ENCODE measurements around the gene PCDH10. TPM values are rescaled to one million over a fixed set of nuclear protein-coding genes. Genes with fewer than 3 reads are reported as not detected.

PCDH10 gene
- total and polyA plus RNA-seq, 10 of the 15 experiments (the other 5 are each of a cell fraction or from before 2014, with no cell fraction given): under 0.01 to 0.38 (median 0.02) TPM; not detected in 6

- in situ Hi-C loops (cut with MboI): loop anchor here (25.0 kb wide), 1 partner anchor 1800 kb away; no protein-coding TSS in a partner anchor
- H3K4me2 ChIP-seq (ENCODE audit: control insufficient read depth, insufficient read depth): no peak overlapping the region
- H3K27ac ChIP-seq (ENCODE audit: control insufficient read depth, insufficient read depth): no peak overlapping the region
- H3K9me3 ChIP-seq (replicated peaks; ENCODE audit: control insufficient read depth, insufficient read depth, low read length): no peaks in the 10 kb centered on the region
- no peak for TF ChIP-seq EED (IDR thresholded peaks at IDR 0.05; ENCODE audit: low read depth)
- BruUV-seq (replicated peaks): no TSS peak
- 5% methylated on average over 1 of the region's 1 CpG for WGBS (ENCODE audit: insufficient coverage, insufficient replicate concordance, low lambda C conversion rate, missing lambda C conversion rate)
- H3K4me1 ChIP-seq (ENCODE audit: control insufficient read depth, insufficient read depth, low read length): no peaks in the 10 kb centered on the region
- no peaks in the 10 kb centered on the region for H4K20me1 ChIP-seq (ENCODE audit: control insufficient read depth, insufficient read depth)
- SMC1A ChIA-PET (ENCODE audit: uncharacterized antibody, unreplicated experiment): interaction anchor here (1.8 kb wide), 1 partner anchor 9 kb away, joined by 6 read pairs; no protein-coding TSS in a partner anchor
- H3K27me3 ChIP-seq (replicated peaks in 1 of 2; ENCODE audit: control insufficient read depth in 2 of 2, insufficient read depth in 2 of 2, low read length in 1 of 2): no peaks in the 10 kb centered on the region
- FAIRE-seq (no peak), ATAC-seq (no peak), DNase-seq (ENCODE audit: low read depth, low spot score) (no peak)
- H3K79me2 ChIP-seq (ENCODE audit: control insufficient read depth, insufficient read depth, low read length): no peaks in the 10 kb centered on the region
- RAD21 ChIA-PET (ENCODE audit: unreplicated experiment): interaction anchor here (1.2 kb wide), 1 partner anchor 9 kb away, joined by 7 read pairs; no protein-coding TSS in a partner anchor
- no peaks in the 10 kb centered on the region for H3K36me3 ChIP-seq (ENCODE audit: control insufficient read depth in 2 of 2, insufficient read depth in 2 of 2, low read length in 1 of 2)
- H3K9ac ChIP-seq (ENCODE audit: control insufficient read depth, insufficient read depth, low read length): no peak overlapping the region
- H2AFZ ChIP-seq (ENCODE audit: control insufficient read depth, low read depth, low read length): no peak overlapping the region
- H3K4me3 ChIP-seq: no peak overlapping the region
- CTCF ChIA-PET: no interaction called here
- intact Hi-C loops (cut with micrococcal nuclease; ENCODE audit: unreplicated experiment): no loop called here
- POLR2A ChIA-PET: no interaction called here
Observed at GRCh38 chr4:133137571-133137970, 11.5 kb upstream of the PCDH10 start.

GRCh38 chr4:133143775-133144430 lies 5.2 kb upstream of the PCDH10 start:
- no TSS peak for BruUV-seq (replicated peaks)
- H3K4me2 ChIP-seq (ENCODE audit: control insufficient read depth, insufficient read depth): no peak overlapping the region
- H3K36me3 ChIP-seq (ENCODE audit: control insufficient read depth in 2 of 2, insufficient read depth in 2 of 2, low read length in 1 of 2): no peaks in the 10 kb centered on the region
- no peaks in the 10 kb centered on the region for H4K20me1 ChIP-seq (ENCODE audit: control insufficient read depth, insufficient read depth)
- ChIA-PET CTCF (interaction anchor here (0.7 to 2.0 kb wide), 4 partner anchors 9 to 16 kb away, joined by 3 to 12 read pairs (median 3); no protein-coding TSS in a partner anchor), POLR2A (no interaction called here), RAD21 (ENCODE audit: unreplicated experiment) (interaction anchor here (0.9 to 1.5 kb wide), 2 partner anchors 10 to 29 kb away, joined by 3 to 7 read pairs; no protein-coding TSS in a partner anchor), SMC1A (ENCODE audit: uncharacterized antibody, unreplicated experiment) (interaction anchor here (0.6 to 1.2 kb wide), 4 partner anchors 10 to 882 kb away, joined by 3 to 4 read pairs (median 4); no protein-coding TSS in a partner anchor)
- no peak for ATAC-seq
- in situ Hi-C loops (cut with MboI): loop anchor here (25.0 kb wide), 1 partner anchor 1793 kb away; no protein-coding TSS in a partner anchor
- H3K27ac ChIP-seq (ENCODE audit: control insufficient read depth, insufficient read depth): no peak overlapping the region
- WGBS (ENCODE audit: insufficient coverage, insufficient replicate concordance, low lambda C conversion rate, missing lambda C conversion rate): 0% methylated on average over 3 of the region's 3 CpGs
- FAIRE-seq: no peak
- H3K4me1 ChIP-seq (ENCODE audit: control insufficient read depth, insufficient read depth, low read length): no peaks in the 10 kb centered on the region
- H3K9me3 ChIP-seq (replicated peaks; ENCODE audit: control insufficient read depth, insufficient read depth, low read length): no peaks in the 10 kb centered on the region; the same call in 2 of the 3 replicates
- no peak overlapping the region for H2AFZ ChIP-seq (ENCODE audit: control insufficient read depth, low read depth, low read length)
- intact Hi-C loops (cut with micrococcal nuclease; ENCODE audit: unreplicated experiment): no loop called here
- H3K4me3 ChIP-seq: no peak overlapping the region
- no peaks in the 10 kb centered on the region for H3K79me2 ChIP-seq (ENCODE audit: control insufficient read depth, insufficient read depth, low read length)
- DNase-seq (ENCODE audit: low read depth, low spot score): no peak
- H3K9ac ChIP-seq (ENCODE audit: control insufficient read depth, insufficient read depth, low read length): no peak overlapping the region
- peaks cover 3 to 4% of the 10 kb centered on the region in 2 experiments; a peak in 3 of 4 replicates for H3K27me3 ChIP-seq (replicated peaks in 1 of 2; ENCODE audit: control insufficient read depth in 2 of 2, insufficient read depth in 2 of 2, low read length in 1 of 2)
- TF ChIP-seq CBFB (IDR thresholded peaks at IDR 0.05; ENCODE audit: low read depth): no peak
- no peak for TF ChIP-seq EED (IDR thresholded peaks at IDR 0.05; ENCODE audit: low read depth)
- no peak for TF ChIP-seq EP300 (IDR thresholded peaks at IDR 0.05; ENCODE audit: borderline replicate concordance in 1 of 2, control insufficient read depth in 1 of 2, low read depth in 2 of 2, low read length in 2 of 2)
- TF ChIP-seq STAT1 (conservative IDR thresholded peaks at IDR 0.05): no peak
- TF ChIP-seq NRF1 (conservative IDR thresholded peaks at IDR 0.05; ENCODE audit: low read depth, low read length): no peak
- TF ChIP-seq IKZF1 (conservative IDR thresholded peaks at IDR 0.05): no peak
- TF ChIP-seq BRCA1 (IDR thresholded peaks at IDR 0.05; ENCODE audit: low read depth, low read length): no peak
- TF ChIP-seq HCFC1 (IDR thresholded peaks at IDR 0.05; ENCODE audit: low read length): no peak
- TF ChIP-seq HSF1 (IDR thresholded peaks at IDR 0.05; ENCODE audit: low read depth, low read length): no peak
- no peak for TF ChIP-seq MEF2B (IDR thresholded peaks at IDR 0.05; ENCODE audit: partially characterized antibody, poor library complexity, severe bottlenecking)
